OCI-LY3 (cell line): ENCODE measurements around the gene HOOK1.

Source experiments
- CTCF ChIP-seq: fragments of 200-600, 300-600 bp; sonication (generic); IDR thresholded peaks from 2 replicates; pipeline ENCODE4 v1.5.1; 2014; ENCODE audit warnings: antibody characterized with exemption, low read length, low read depth
- EZH2phosphoT487 ChIP-seq: fragments of 200-600 bp; shearing (Covaris generic); IDR thresholded peaks from 2 replicates; pipeline ENCODE4 v1.6.1; 2018; ENCODE audit warnings: antibody characterized with exemption, mixed run types, low read depth

- TF ChIP-seq CTCF, result no peak
- TF ChIP-seq EZH2phosphoT487, result no peak
Measured at GRCh38 chr1:59878370-59878769, 63.6 kb downstream of the HOOK1 start.
